ENCODE measurements around the gene MDGA2.

- TF ChIP-seq POLR2A (IDR thresholded peaks at IDR 0.05) (no peak), CTCF (IDR thresholded peaks at IDR 0.05) (no peak)
Observed at GRCh38 chr14:47555333-47555732, 120.1 kb downstream of the MDGA2 start.

Measured in heart left ventricle (tissue), 13 donors.